GM12865 (cell line): ENCODE data around the gene CFAP46.

Source experiments
- DNase-seq: peaks from one replicate; pipeline ENCODE4 v3.0.0; 2010; ENCODE audit warnings: low read depth
- H3K4me3 ChIP-seq: 2 replicates; pipeline ENCODE4 v1.5.1; 2011; ENCODE audit warnings: mild to moderate bottlenecking, low read depth, low read length, control low read depth
- TF ChIP-seq, protein P1 (sequence below): IDR thresholded peaks from 2 replicates; pipeline ENCODE4 v1.5.1; 2011; ENCODE audit warnings: low read length, control low read depth, low read depth, inconsistent platforms; ENCODE audit not compliant: insufficient read depth; ENCODE audit errors: missing control alignments

The CFAP46 gene

DNA sequence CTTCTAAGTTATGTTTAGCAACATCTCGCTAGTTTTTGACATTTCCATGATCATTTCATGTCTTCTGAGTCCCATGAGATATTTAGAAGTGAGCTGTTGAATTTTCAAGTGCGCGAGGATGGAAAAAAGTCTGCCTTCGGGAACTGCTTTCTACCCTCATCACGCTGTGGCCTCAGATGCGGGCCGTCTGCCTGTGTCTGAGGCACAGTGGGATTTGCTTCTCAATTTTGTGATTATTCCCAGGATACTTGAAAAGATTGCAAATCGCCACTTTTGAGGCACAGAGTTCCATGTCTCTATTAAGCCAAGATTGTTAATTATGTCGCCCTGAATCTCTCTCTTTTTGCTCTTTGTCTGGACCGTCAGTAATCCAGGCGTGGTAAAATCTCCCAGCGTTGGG, 125.7 kb downstream of the CFAP46 start:
- no peak overlapping the region for H3K4me3 ChIP-seq
- TF ChIP-seq, protein P1, sequence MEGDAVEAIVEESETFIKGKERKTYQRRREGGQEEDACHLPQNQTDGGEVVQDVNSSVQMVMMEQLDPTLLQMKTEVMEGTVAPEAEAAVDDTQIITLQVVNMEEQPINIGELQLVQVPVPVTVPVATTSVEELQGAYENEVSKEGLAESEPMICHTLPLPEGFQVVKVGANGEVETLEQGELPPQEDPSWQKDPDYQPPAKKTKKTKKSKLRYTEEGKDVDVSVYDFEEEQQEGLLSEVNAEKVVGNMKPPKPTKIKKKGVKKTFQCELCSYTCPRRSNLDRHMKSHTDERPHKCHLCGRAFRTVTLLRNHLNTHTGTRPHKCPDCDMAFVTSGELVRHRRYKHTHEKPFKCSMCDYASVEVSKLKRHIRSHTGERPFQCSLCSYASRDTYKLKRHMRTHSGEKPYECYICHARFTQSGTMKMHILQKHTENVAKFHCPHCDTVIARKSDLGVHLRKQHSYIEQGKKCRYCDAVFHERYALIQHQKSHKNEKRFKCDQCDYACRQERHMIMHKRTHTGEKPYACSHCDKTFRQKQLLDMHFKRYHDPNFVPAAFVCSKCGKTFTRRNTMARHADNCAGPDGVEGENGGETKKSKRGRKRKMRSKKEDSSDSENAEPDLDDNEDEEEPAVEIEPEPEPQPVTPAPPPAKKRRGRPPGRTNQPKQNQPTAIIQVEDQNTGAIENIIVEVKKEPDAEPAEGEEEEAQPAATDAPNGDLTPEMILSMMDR = no peak
- no peak for DNase-seq

DNA sequence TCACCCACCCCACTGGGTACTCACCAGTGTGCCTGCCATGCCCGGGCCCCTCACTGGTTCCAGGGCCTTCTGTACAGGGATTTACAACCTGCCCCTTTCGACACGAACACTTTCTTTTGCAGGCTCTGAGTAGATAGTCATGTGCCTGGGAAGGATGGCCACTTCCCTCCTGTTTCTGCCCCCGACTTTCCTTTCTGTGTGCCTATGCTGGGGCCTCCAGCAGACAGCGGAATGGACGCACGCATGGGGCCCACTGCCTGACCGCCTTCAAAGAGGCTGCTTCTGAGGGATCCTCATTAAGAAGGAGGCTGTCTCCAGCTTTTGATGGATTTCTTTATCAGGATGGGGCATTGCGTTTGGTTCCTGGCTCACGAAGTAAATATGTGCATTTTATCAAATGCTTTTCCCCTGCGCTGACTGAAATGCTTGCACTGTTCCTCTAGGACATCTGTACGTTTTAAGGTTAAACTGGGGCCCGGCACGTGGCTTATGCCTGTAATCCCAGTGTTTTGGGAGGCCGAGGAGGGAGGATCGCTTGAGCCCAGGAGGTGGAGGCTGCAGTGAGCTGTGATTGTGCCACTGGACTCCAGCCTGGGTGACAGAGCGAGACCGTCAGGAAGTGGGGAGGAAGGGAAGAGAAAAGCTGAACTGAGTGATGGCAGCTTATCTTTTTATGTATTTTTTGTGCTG, 127.1 kb downstream of the CFAP46 start:
- H3K4me3 ChIP-seq = no peak overlapping the region
- TF ChIP-seq, protein P1 = no peak
- DNase-seq = no peak

DNA sequence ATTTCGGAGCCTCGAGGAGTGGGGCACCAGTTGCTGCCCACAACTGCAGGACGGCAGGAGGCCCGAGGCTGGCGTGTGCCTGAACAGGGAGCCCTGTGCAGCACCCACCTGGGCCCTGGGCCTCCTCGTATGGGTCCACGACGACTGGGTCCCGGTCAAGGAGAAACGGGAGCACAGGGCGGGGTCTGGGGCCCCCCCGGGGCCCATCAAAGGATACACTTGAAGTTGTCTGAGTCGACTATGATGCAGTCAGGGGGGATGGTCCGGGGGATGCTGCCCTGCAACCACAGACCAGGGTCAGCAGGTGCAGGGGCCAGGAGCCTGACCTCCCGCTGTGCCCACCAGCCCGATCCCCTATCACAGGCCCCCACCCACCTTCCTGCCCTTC, 127.9 kb downstream of the CFAP46 start:
- TF ChIP-seq, protein P1 = no peak
- no peak overlapping the region for H3K4me3 ChIP-seq
- DNase-seq = no peak

DNA sequence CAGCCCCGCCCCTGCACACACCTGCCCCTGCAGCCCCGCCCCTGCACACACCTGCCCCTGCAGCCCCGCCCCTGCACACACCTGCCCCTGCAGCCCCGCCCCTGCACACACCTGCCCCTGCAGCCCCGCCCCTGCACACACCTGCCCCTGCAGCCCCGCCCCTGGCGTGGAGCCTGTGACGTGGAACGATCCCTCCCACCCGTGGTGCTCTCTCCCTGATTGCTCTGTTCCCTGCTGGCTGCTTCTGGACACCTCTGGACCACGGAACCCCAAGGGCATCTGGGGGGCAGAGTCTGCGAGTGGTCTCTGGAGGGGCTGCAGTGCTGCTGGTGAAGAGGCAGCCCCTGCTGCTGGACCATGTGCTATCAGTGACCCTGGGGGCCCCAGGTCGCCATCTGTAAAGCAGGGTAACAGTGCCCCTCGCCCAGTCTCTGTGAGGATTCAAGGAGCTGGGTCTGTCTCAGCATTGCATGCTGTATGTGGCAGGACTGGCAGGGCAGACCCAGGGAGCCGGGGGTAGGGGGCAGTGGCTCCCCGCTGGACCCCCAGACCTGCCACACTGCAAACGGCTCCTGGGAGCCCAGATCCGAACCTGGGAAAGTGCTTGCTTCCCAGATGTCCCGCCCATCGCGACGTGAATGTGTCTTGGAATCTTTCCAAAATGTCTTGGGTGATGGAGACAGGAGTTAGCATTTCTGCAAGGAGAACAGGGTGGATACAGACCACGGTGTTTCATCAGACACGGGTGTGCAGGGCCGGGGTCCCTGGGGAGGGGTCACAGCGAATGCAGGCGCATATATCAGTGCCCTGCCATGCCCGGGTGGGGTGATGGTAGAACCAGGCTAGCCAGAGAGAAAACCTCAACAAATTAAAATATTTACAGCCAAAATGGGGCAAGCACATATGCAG, 128.6 kb downstream of the CFAP46 start:
- DNase-seq = no peak
- TF ChIP-seq, protein P1 = no peak
- no peak overlapping the region for H3K4me3 ChIP-seq

DNA sequence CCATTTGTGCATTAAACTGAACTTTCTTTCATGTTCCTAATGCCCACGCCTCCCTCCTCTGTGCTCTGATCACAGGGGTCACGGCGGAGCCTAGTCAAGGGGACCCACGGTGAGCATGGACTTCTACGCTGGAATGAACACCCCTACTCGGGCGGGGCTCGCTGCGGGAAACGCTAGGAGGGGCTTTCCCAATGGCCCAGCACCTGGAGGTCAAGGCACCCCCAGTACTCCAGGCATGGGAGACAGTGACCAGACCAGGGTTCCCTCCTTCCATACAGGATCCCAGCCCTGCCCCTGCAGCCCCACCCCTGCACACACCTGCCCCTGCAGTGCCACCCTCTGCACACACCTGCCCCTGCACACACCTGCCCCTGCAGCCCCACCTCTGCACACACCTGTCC, 129.4 kb downstream of the CFAP46 start:
- TF ChIP-seq, protein P1 = no peak
- no peak overlapping the region for H3K4me3 ChIP-seq
- no peak for DNase-seq

DNA sequence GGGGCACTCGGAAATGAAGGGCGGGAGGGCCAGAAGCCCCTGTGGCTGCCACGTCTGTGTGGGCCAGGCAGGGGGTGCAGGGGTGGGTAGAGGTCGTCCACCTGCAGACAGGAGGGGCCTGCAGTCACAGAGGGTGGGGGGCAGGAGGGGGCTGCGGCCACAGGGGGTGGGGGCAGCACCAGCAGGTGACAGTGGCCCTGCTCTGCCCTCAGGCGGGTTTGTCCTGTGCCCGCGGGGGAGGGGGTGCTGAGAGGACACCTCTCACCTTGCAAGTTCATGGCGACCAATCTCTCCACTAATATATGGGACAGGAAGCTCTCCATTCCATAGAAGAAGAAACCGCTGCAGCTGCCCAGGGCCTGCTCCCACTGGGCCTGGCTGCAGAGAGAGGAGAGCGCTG, 129.8 kb downstream of the CFAP46 start:
- no peak for DNase-seq
- TF ChIP-seq, protein P1 = no peak
- H3K4me3 ChIP-seq = no peak overlapping the region
